GM12891 (cell line): ENCODE measurements around the gene ORC2.

Source experiments
- PAX5 ChIP-seq: IDR thresholded peaks from 2 replicates; pipeline ENCODE4 v1.6.1; 2011; ENCODE audit warnings: low read length, moderate library complexity, mild to moderate bottlenecking; ENCODE audit not compliant: insufficient read depth, severe bottlenecking
- POLR2A ChIP-seq: IDR thresholded peaks from 2 replicates; pipeline ENCODE4 v1.6.1; 2011; ENCODE audit warnings: low read depth, low read length, control low read depth
- POLR2AphosphoS5 ChIP-seq: IDR thresholded peaks from 2 replicates; pipeline ENCODE4 v1.6.1; 2011; ENCODE audit warnings: low read depth, low read length, control low read depth
- SPI1 ChIP-seq: IDR thresholded peaks from 2 replicates; pipeline ENCODE4 v1.6.1; 2011; ENCODE audit warnings: low read depth, low read length, control low read depth
- TAF1 ChIP-seq: IDR thresholded peaks from 2 replicates; pipeline ENCODE4 v1.6.1; 2011; ENCODE audit warnings: low read depth, low read length, control low read depth

GRCh38 chr2:200985799-200986198 lies 22.3 kb upstream of the ORC2 start:
- TF ChIP-seq POLR2AphosphoS5 (no peak), POLR2A (no peak), TAF1 (no peak), SPI1 (no peak), PAX5 (no peak)
